HUES48 (cell line): ENCODE measurements around the gene ZBTB20.

Experiments used
- H3K27ac ChIP-seq: one replicate; pipeline ENCODE4 v1.7.0; 2013; ENCODE audit warnings: low read depth, low read length, inconsistent platforms
- H3K27me3 ChIP-seq: 2 replicates; pipeline ENCODE4 v1.6.1; 2013; ENCODE audit warnings: mild to moderate bottlenecking, low read length; ENCODE audit not compliant: control insufficient read depth, insufficient read depth
- H3K36me3 ChIP-seq: 2 replicates; pipeline ENCODE4 v1.6.1; 2013; ENCODE audit warnings: low read length; ENCODE audit not compliant: control insufficient read depth, insufficient read depth
- H3K4me1 ChIP-seq: 2 replicates; pipeline ENCODE4 v1.6.1; 2013; ENCODE audit warnings: mild to moderate bottlenecking, low read length; ENCODE audit not compliant: control insufficient read depth, insufficient read depth
- H3K4me3 ChIP-seq: 2 replicates; pipeline ENCODE4 v1.5.1; 2013; ENCODE audit warnings: mild to moderate bottlenecking, low read depth, low read length
- H3K9ac ChIP-seq: 2 replicates; pipeline ENCODE4 v1.6.1; 2013; ENCODE audit warnings: mild to moderate bottlenecking, low read depth, low read length, moderate library complexity
- H3K9me3 ChIP-seq: 2 replicates; pipeline ENCODE4 v1.6.1; 2013; ENCODE audit warnings: low read length; ENCODE audit not compliant: control insufficient read depth, insufficient read depth

Gene ZBTB20

GRCh38 chr3:114848643-114849350 lies 298.3 kb downstream of the ZBTB20 start:
- Histone ChIP-seq H3K4me3 (no peak overlapping the region), H3K9ac (no peak overlapping the region), H3K27me3 (no peaks in the 10 kb centered on the region), H3K36me3 (no peaks in the 10 kb centered on the region), H3K27ac (no peak overlapping the region), H3K4me1 (0 out of 2 replicates have a peak, but pooled peaks cover 5% of the 10 kb centered on the region), H3K9me3 (no peaks in the 10 kb centered on the region)

- Histone ChIP-seq H3K4me3 (no peak overlapping the region), H3K9me3 (no peaks in the 10 kb centered on the region), H3K27me3 (no peaks in the 10 kb centered on the region), H3K4me1 (0 out of 2 replicates have a peak, but pooled peaks cover under 1% of the 10 kb centered on the region), H3K27ac (no peak overlapping the region), H3K36me3 (no peaks in the 10 kb centered on the region), H3K9ac (no peak overlapping the region)
These were observed 299.0 kb downstream of the ZBTB20 start for GRCh38 chr3:114848082-114848481.

GRCh38 chr3:114847564-114847963 lies 299.5 kb downstream of the ZBTB20 start:
- Histone ChIP-seq H3K4me3 (no peak overlapping the region), H3K4me1 (no peaks in the 10 kb centered on the region), H3K9ac (no peak overlapping the region), H3K27ac (no peak overlapping the region), H3K27me3 (no peaks in the 10 kb centered on the region), H3K36me3 (no peaks in the 10 kb centered on the region), H3K9me3 (no peaks in the 10 kb centered on the region)

GRCh38 chr3:114846779-114847178 lies 300.3 kb downstream of the ZBTB20 start:
- Histone ChIP-seq H3K9me3 (no peaks in the 10 kb centered on the region), H3K27ac (no peak overlapping the region), H3K4me1 (no peaks in the 10 kb centered on the region), H3K36me3 (no peaks in the 10 kb centered on the region), H3K4me3 (no peak overlapping the region), H3K27me3 (no peaks in the 10 kb centered on the region), H3K9ac (no peak overlapping the region)

GRCh38 chr3:114846252-114846651 lies 300.8 kb downstream of the ZBTB20 start:
- H3K9ac ChIP-seq, result no peak overlapping the region
- no peak overlapping the region for H3K4me3 ChIP-seq
- no peaks in the 10 kb centered on the region for H3K36me3 ChIP-seq
- H3K27me3 ChIP-seq, result no peaks in the 10 kb centered on the region
- H3K4me1 ChIP-seq, result no peaks in the 10 kb centered on the region
- H3K9me3 ChIP-seq, result no peaks in the 10 kb centered on the region
- H3K27ac ChIP-seq, result no peak overlapping the region

GRCh38 chr3:114841515-114841914 lies 305.6 kb downstream of the ZBTB20 start:
- no peaks in the 10 kb centered on the region for H3K9me3 ChIP-seq
- no peak overlapping the region for H3K4me3 ChIP-seq
- no peak overlapping the region for H3K27ac ChIP-seq
- H3K4me1 ChIP-seq, result no peaks in the 10 kb centered on the region
- no peak overlapping the region for H3K9ac ChIP-seq
- no peaks in the 10 kb centered on the region for H3K36me3 ChIP-seq
- H3K27me3 ChIP-seq, result no peaks in the 10 kb centered on the region

GRCh38 chr3:114839476-114839875 lies 307.6 kb downstream of the ZBTB20 start:
- Histone ChIP-seq H3K4me3 (no peak overlapping the region), H3K9ac (no peak overlapping the region), H3K36me3 (no peaks in the 10 kb centered on the region), H3K27ac (no peak overlapping the region), H3K4me1 (no peaks in the 10 kb centered on the region), H3K9me3 (no peaks in the 10 kb centered on the region), H3K27me3 (no peaks in the 10 kb centered on the region)

GRCh38 chr3:114838025-114838424 lies 309.1 kb downstream of the ZBTB20 start:
- Histone ChIP-seq H3K4me3 (no peak overlapping the region), H3K4me1 (no peaks in the 10 kb centered on the region), H3K9ac (no peak overlapping the region), H3K27me3 (no peaks in the 10 kb centered on the region), H3K36me3 (no peaks in the 10 kb centered on the region), H3K27ac (no peak overlapping the region), H3K9me3 (no peaks in the 10 kb centered on the region)

GRCh38 chr3:114834175-114834940 lies 312.7 kb downstream of the ZBTB20 start:
- H3K9me3 ChIP-seq, result no peaks in the 10 kb centered on the region
- H3K4me3 ChIP-seq, result no peak overlapping the region
- no peak overlapping the region for H3K27ac ChIP-seq
- no peaks in the 10 kb centered on the region for H3K36me3 ChIP-seq
- H3K4me1 ChIP-seq, result no peaks in the 10 kb centered on the region
- no peaks in the 10 kb centered on the region for H3K27me3 ChIP-seq
- H3K9ac ChIP-seq, result no peak overlapping the region

GRCh38 chr3:114831861-114832260 lies 315.2 kb downstream of the ZBTB20 start:
- H3K9ac ChIP-seq, result no peak overlapping the region
- H3K36me3 ChIP-seq, result no peaks in the 10 kb centered on the region
- H3K27ac ChIP-seq, result no peak overlapping the region
- no peaks in the 10 kb centered on the region for H3K27me3 ChIP-seq
- H3K4me3 ChIP-seq, result no peak overlapping the region
- no peaks in the 10 kb centered on the region for H3K9me3 ChIP-seq
- no peaks in the 10 kb centered on the region for H3K4me1 ChIP-seq

GRCh38 chr3:114830652-114831051 lies 316.4 kb downstream of the ZBTB20 start:
- Histone ChIP-seq H3K4me1 (no peaks in the 10 kb centered on the region), H3K27ac (no peak overlapping the region), H3K4me3 (no peak overlapping the region), H3K27me3 (no peaks in the 10 kb centered on the region), H3K9me3 (no peaks in the 10 kb centered on the region), H3K9ac (no peak overlapping the region), H3K36me3 (no peaks in the 10 kb centered on the region)
